DND-41 (cell line): Measurements from ENCODE around the gene IQGAP1.

ENCODE experiments used
- ATAC-seq: fragments of 200-7000 bp; cut with Tn5 transposase; 3 replicates; pipeline ENCODE4 v1.9.1; 2021; ENCODE audit warnings: low read depth; ENCODE audit not compliant: insufficient read depth
- DNase-seq: peaks from one replicate; pipeline ENCODE4 v3.0.0-alpha.2; 2020
- H2AFZ ChIP-seq: 2 replicates; pipeline ENCODE4 v1.6.0; 2012; ENCODE audit warnings: low read depth, low read length
- H3K27ac ChIP-seq: 2 replicates; pipeline ENCODE4 v1.5.1; 2012; ENCODE audit warnings: low read length, inconsistent platforms
- H3K27me3 ChIP-seq: fragments of 200-600 bp; sonication (generic); 2 replicates; pipeline ENCODE4 v1.6.0; 2012; ENCODE audit warnings: low read length, mild to moderate bottlenecking, inconsistent platforms; ENCODE audit not compliant: insufficient read depth, poor library complexity
- H3K36me3 ChIP-seq: 2 replicates; pipeline ENCODE4 v1.5.1; 2012; ENCODE audit warnings: low read length, inconsistent platforms; ENCODE audit not compliant: insufficient read depth
- H3K4me1 ChIP-seq: 2 replicates; pipeline ENCODE4 v1.5.1; 2012; ENCODE audit warnings: mild to moderate bottlenecking, low read length; ENCODE audit not compliant: insufficient read depth
- H3K4me2 ChIP-seq: 2 replicates; pipeline ENCODE4 v1.6.0; 2012; ENCODE audit warnings: mild to moderate bottlenecking, moderate library complexity, low read length, inconsistent platforms; ENCODE audit not compliant: insufficient read depth
- H3K4me3 ChIP-seq, 2 experiments: fragments of 200-600 bp in 1 of 2; shearing (Covaris generic) in 1 of 2; 2 replicates each; pipeline ENCODE4 v1.5.1; 2012 to 2016; ENCODE audit warnings: inconsistent platforms in 2 of 2, low read length in 2 of 2, mild to moderate bottlenecking in 2 of 2, low read depth in 1 of 2, moderate library complexity in 1 of 2
- H3K79me2 ChIP-seq: 2 replicates; pipeline ENCODE4 v1.6.0; 2012; ENCODE audit warnings: low read length, inconsistent platforms; ENCODE audit not compliant: insufficient read depth
- H3K9ac ChIP-seq: 2 replicates; pipeline ENCODE4 v1.6.0; 2012; ENCODE audit warnings: low read depth, mild to moderate bottlenecking, inconsistent platforms, low read length, moderate library complexity
- H3K9me3 ChIP-seq: 2 replicates; pipeline ENCODE4 v1.5.1; 2012; ENCODE audit warnings: low read length, moderate library complexity, mild to moderate bottlenecking, inconsistent platforms; ENCODE audit not compliant: insufficient read depth, severe bottlenecking
- H4K20me1 ChIP-seq: 2 replicates; pipeline ENCODE4 v1.6.0; 2012; ENCODE audit warnings: low read length; ENCODE audit not compliant: insufficient read depth
- CTCF ChIP-seq: IDR thresholded peaks from 2 replicates; pipeline ENCODE4 v1.5.1; 2012; ENCODE audit warnings: borderline replicate concordance, low read length, moderate library complexity, mild to moderate bottlenecking; ENCODE audit not compliant: poor library complexity, severe bottlenecking; ENCODE audit errors: extremely low read depth
- EZH2 ChIP-seq: IDR thresholded peaks from 3 replicates; pipeline ENCODE4 v1.6.1; 2012; ENCODE audit warnings: borderline replicate concordance, low read depth, mild to moderate bottlenecking, moderate library complexity, low read length, inconsistent platforms; ENCODE audit not compliant: severe bottlenecking

Gene IQGAP1

GRCh38 chr15:90531147-90531546 lies 143.1 kb downstream of the IQGAP1 start:
- Histone ChIP-seq H3K4me1 (peaks cover 24% of the 10 kb centered on the region), H3K9me3 (no peaks in the 10 kb centered on the region), H3K79me2 (peaks cover 54% of the 10 kb centered on the region), H3K4me3 (peak overlapping the region; percentile 43 to 85; a peak in 3 of 4 replicates), H3K27ac (no peak overlapping the region), H3K9ac (peak overlapping the region; percentile 77), H3K27me3 (no peaks in the 10 kb centered on the region), H4K20me1 (peaks cover 13% of the 10 kb centered on the region; the same call in 1 of the 2 replicates), H3K4me2 (peak overlapping the region; percentile 91), H2AFZ (no peak overlapping the region; the same call in 1 of the 2 replicates), H3K36me3 (no peaks in the 10 kb centered on the region; the same call in 1 of the 2 replicates)
- no peak for DNase-seq
- TF ChIP-seq EZH2 = no peak
- ATAC-seq = no peak

GRCh38 chr15:90535254-90535653 lies 147.2 kb downstream of the IQGAP1 start:
- ATAC-seq (no peak), DNase-seq (no peak)
- H3K4me1 ChIP-seq = peaks cover 15% of the 10 kb centered on the region
- H3K27me3 ChIP-seq = no peaks in the 10 kb centered on the region
- H3K9me3 ChIP-seq = no peaks in the 10 kb centered on the region
- H2AFZ ChIP-seq = no peak overlapping the region
- no peaks in the 10 kb centered on the region; the same call in none of the 2 replicates for H3K36me3 ChIP-seq
- H3K4me2 ChIP-seq = no peak overlapping the region
- no peak overlapping the region for H3K9ac ChIP-seq
- peaks cover 19% of the 10 kb centered on the region; the same call in 1 of the 2 replicates for H4K20me1 ChIP-seq
- peaks cover 74% of the 10 kb centered on the region for H3K79me2 ChIP-seq
- H3K4me3 ChIP-seq = no peak overlapping the region
- no peak for TF ChIP-seq CTCF
- TF ChIP-seq EZH2 = no peak
- no peak overlapping the region for H3K27ac ChIP-seq

- no peak overlapping the region for H3K4me2 ChIP-seq
- peaks cover 8% of the 10 kb centered on the region; the same call in 1 of the 2 replicates for H4K20me1 ChIP-seq
- no peaks in the 10 kb centered on the region for H3K9me3 ChIP-seq
- H3K4me3 ChIP-seq = no peak overlapping the region
- no peaks in the 10 kb centered on the region for H3K27me3 ChIP-seq
- no peak overlapping the region for H2AFZ ChIP-seq
- no peak overlapping the region for H3K27ac ChIP-seq
- H3K4me1 ChIP-seq = no peaks in the 10 kb centered on the region
- peaks cover 34% of the 10 kb centered on the region for H3K79me2 ChIP-seq
- DNase-seq = no peak
- H3K9ac ChIP-seq = no peak overlapping the region
- peaks cover 5% of the 10 kb centered on the region; the same call in 1 of the 2 replicates for H3K36me3 ChIP-seq
- TF ChIP-seq EZH2 (no peak), CTCF (no peak)
- no peak for ATAC-seq
Observed at GRCh38 chr15:90539789-90540188, 151.7 kb downstream of the IQGAP1 start.

GRCh38 chr15:90540768-90541167 lies 152.7 kb downstream of the IQGAP1 start:
- Histone ChIP-seq H3K4me3 (no peak overlapping the region), H3K36me3 (peaks cover 5% of the 10 kb centered on the region; the same call in 1 of the 2 replicates), H3K9ac (no peak overlapping the region), H4K20me1 (peaks cover 6% of the 10 kb centered on the region; the same call in 1 of the 2 replicates), H3K4me1 (no peaks in the 10 kb centered on the region), H3K4me2 (no peak overlapping the region), H3K79me2 (peaks cover 26% of the 10 kb centered on the region), H3K27me3 (no peaks in the 10 kb centered on the region), H2AFZ (no peak overlapping the region), H3K27ac (no peak overlapping the region), H3K9me3 (no peaks in the 10 kb centered on the region)
- no peak for ATAC-seq
- no peak for TF ChIP-seq CTCF
- TF ChIP-seq EZH2 = no peak
- DNase-seq = no peak
